HL-60 (cell line): Measurements from ENCODE around the gene QPCT.

Source experiments
- CTCF ChIP-seq: IDR thresholded peaks from one replicate; pipeline ENCODE4 v1.5.1; 2011; ENCODE audit warnings: low read length, control low read depth, inconsistent platforms; ENCODE audit not compliant: insufficient read depth
- POLR2AphosphoS5 ChIP-seq: IDR thresholded peaks from 2 replicates; pipeline ENCODE4 v1.6.1; 2012; ENCODE audit warnings: low read depth
- REST ChIP-seq: IDR thresholded peaks from 2 replicates; pipeline ENCODE4 v1.6.1; 2012; ENCODE audit warnings: low read depth; ENCODE audit not compliant: insufficient replicate concordance

GRCh38 chr2:37367984-37368383 is 23.6 kb downstream of the QPCT start:
- TF ChIP-seq REST (no peak), CTCF (no peak), POLR2AphosphoS5 (no peak)
